Measurements from ENCODE around the gene AKAP13.

The AKAP13 gene

GRCh38 chr15:85380217-85380811, at the start of gene AKAP13:
AKAP13 (plus strand) TSS chr15:85380603; CDS start chr15:85485721, 105,118 bp downstream.
- H3K4me3 ChIP-seq (ENCODE audit: low read depth, low read length), result peak within 1 kb of the TSS; percentile 73
- CTCF ChIA-PET, result interaction anchor here (0.9 kb wide), 1 partner anchor 9 kb away, joined by 4 read pairs; no protein-coding TSS in a partner anchor
- DNase-seq (ENCODE audit: low read depth, low spot score), result peak; percentile 98
- no peak for TF ChIP-seq CTCF (IDR thresholded peaks at IDR 0.05; ENCODE audit: insufficient read depth, low read length, missing control alignments)
- POLR2A ChIA-PET, result interaction anchor here (0.7 to 1.2 kb wide), 6 partner anchors 18 to 50 kb away, joined by 3 to 9 read pairs (median 3); no protein-coding TSS in a partner anchor

- peak; percentile 63 for DNase-seq (ENCODE audit: low read depth, low spot score)
- peak overlapping the region; percentile 41 for H3K4me3 ChIP-seq (ENCODE audit: low read depth, low read length)
- POLR2A ChIA-PET, result interaction anchor here (0.6 to 2.1 kb wide), 5 partner anchors 13 to 480 kb away, joined by 3 to 13 read pairs (median 3); partner anchors contain the start of gene AKAP13
- TF ChIP-seq CTCF (IDR thresholded peaks at IDR 0.05; ENCODE audit: insufficient read depth, low read length, missing control alignments), result peak; percentile 86
- CTCF ChIA-PET, result interaction anchor here (0.6 to 5.6 kb wide), 43 partner anchors 9 to 288 kb away, joined by 3 to 76 read pairs (median 4); no protein-coding TSS in a partner anchor
Observed at GRCh38 chr15:85330901-85331588, 49.4 kb upstream of the AKAP13 start.

GRCh38 chr15:85331655-85332285, 48.6 kb upstream of the AKAP13 start:
- POLR2A ChIA-PET, result interaction anchor here (1.9 to 2.1 kb wide), 2 partner anchors 13 to 48 kb away, joined by 9 to 13 read pairs; partner anchors contain the start of gene AKAP13
- H3K4me3 ChIP-seq (ENCODE audit: low read depth, low read length), result no peak overlapping the region
- no peak for DNase-seq (ENCODE audit: low read depth, low spot score)
- no peak for TF ChIP-seq CTCF (IDR thresholded peaks at IDR 0.05; ENCODE audit: insufficient read depth, low read length, missing control alignments)
- CTCF ChIA-PET, result interaction anchor here (0.6 to 5.6 kb wide), 35 partner anchors 8 to 276 kb away, joined by 3 to 76 read pairs (median 5); no protein-coding TSS in a partner anchor

GRCh38 chr15:85333132-85333831, 47.1 kb upstream of the AKAP13 start:
- no peak for TF ChIP-seq CTCF (IDR thresholded peaks at IDR 0.05; ENCODE audit: insufficient read depth, low read length, missing control alignments)
- ChIA-PET CTCF (interaction anchor here (1.1 to 4.9 kb wide), 5 partner anchors 11 to 254 kb away, joined by 3 to 51 read pairs (median 4); no protein-coding TSS in a partner anchor), POLR2A (interaction anchor here (0.5 to 1.3 kb wide), 4 partner anchors 17 to 191 kb away, joined by 3 to 6 read pairs (median 4); no protein-coding TSS in a partner anchor)
- no peak overlapping the region; the same call in 1 of the 2 replicates for H3K4me3 ChIP-seq (ENCODE audit: low read depth, low read length)
- peak; percentile 73 for DNase-seq (ENCODE audit: low read depth, low spot score)

- CTCF ChIA-PET, result interaction anchor here (1.1 to 4.9 kb wide), 2 partner anchors 10 to 79 kb away, joined by 3 to 51 read pairs; no protein-coding TSS in a partner anchor
Observed at GRCh38 chr15:85334241-85334640, 46.2 kb upstream of the AKAP13 start.

More at GRCh38 chr15:85334241-85334640, 46.2 kb upstream of the AKAP13 start:
- DNase-seq (ENCODE audit: low read depth, low spot score), result no peak
- H3K4me3 ChIP-seq (ENCODE audit: low read depth, low read length), result no peak overlapping the region
- POLR2A ChIA-PET, result no interaction called here
- TF ChIP-seq CTCF (IDR thresholded peaks at IDR 0.05; ENCODE audit: insufficient read depth, low read length, missing control alignments), result no peak
